GM23338 (cell line): ENCODE measurements around the gene FIGNL1. TPM values are rescaled to one million over a fixed set of nuclear protein-coding genes. Genes with fewer than 3 reads are reported as not detected.

Source experiments
- ATAC-seq: fragments of 200-7000 bp; cut with Tn5 transposase; 3 replicates; pipeline ENCODE4 v1.9.1; 2020
- DNase-seq: peaks from one replicate; pipeline ENCODE4 v3.0.0-alpha.2; 2015; ENCODE audit warnings: low spot score
- H2AFZ ChIP-seq: fragments of 200-600 bp; sonication (generic); 2 replicates; pipeline ENCODE4 v1.8.0; 2016; ENCODE audit warnings: antibody characterized with exemption, mild to moderate bottlenecking, moderate library complexity
- H3F3A ChIP-seq: fragments of 200-600 bp; sonication (generic); replicated peaks from 2 replicates; pipeline ENCODE4 v1.8.0; 2017; ENCODE audit warnings: antibody characterized with exemption, mixed run types, low read depth
- H3K27ac ChIP-seq: fragments of 200-600 bp; sonication (generic); 2 replicates; pipeline ENCODE4 v1.6.1; 2016; ENCODE audit warnings: low read depth
- H3K27me3 ChIP-seq: fragments of 200-600 bp; sonication (generic); 2 replicates; pipeline ENCODE4 v1.8.0; 2016; ENCODE audit warnings: mild to moderate bottlenecking, mixed run types, moderate library complexity; ENCODE audit not compliant: insufficient read depth
- H3K36me3 ChIP-seq: fragments of 200-600 bp; sonication (generic); 2 replicates; pipeline ENCODE4 v1.8.0; 2016; ENCODE audit warnings: mild to moderate bottlenecking; ENCODE audit not compliant: insufficient read depth
- H3K4me1 ChIP-seq: fragments of 200-600 bp; sonication (generic); 2 replicates; pipeline ENCODE4 v1.8.0; 2016; ENCODE audit warnings: mild to moderate bottlenecking, moderate library complexity; ENCODE audit not compliant: insufficient read depth
- H3K4me2 ChIP-seq: fragments of 200-600 bp; sonication (generic); 2 replicates; pipeline ENCODE4 v1.7.1; 2017; ENCODE audit warnings: mixed run types
- H3K4me3 ChIP-seq: fragments of 200-600 bp; sonication (generic); 2 replicates; pipeline ENCODE4 v1.6.1; 2016; ENCODE audit warnings: mixed run types
- H3K79me2 ChIP-seq: fragments of 200-600 bp; sonication (generic); replicated peaks from 2 replicates; pipeline ENCODE4 v1.8.0; 2017; ENCODE audit warnings: mild to moderate bottlenecking; ENCODE audit not compliant: insufficient read depth
- H3K9me2 ChIP-seq: fragments of 200-600 bp; sonication (generic); 2 replicates; pipeline ENCODE4 v1.8.0; 2017; ENCODE audit not compliant: insufficient read depth
- H4K20me1 ChIP-seq: fragments of 200-600 bp; sonication (generic); replicated peaks from 2 replicates; pipeline ENCODE4 v1.8.0; 2017; ENCODE audit warnings: mild to moderate bottlenecking; ENCODE audit not compliant: insufficient read depth
- H3K27ac Mint-ChIP-seq: 2 replicates; pipeline ENCODE4 v1.8.0; 2020; ENCODE audit warnings: inconsistent platforms, mild to moderate bottlenecking, moderate library complexity, mixed read lengths
- H3K27me3 Mint-ChIP-seq: 3 replicates; pipeline ENCODE4 v1.8.0; 2022; ENCODE audit warnings: low read depth, mild to moderate bottlenecking, moderate library complexity, mixed read lengths, inconsistent platforms; ENCODE audit not compliant: insufficient read depth, poor library complexity
- H3K36me3 Mint-ChIP-seq: 3 replicates; pipeline ENCODE4 v1.8.0; 2021; ENCODE audit warnings: low read depth, mild to moderate bottlenecking, inconsistent platforms, moderate library complexity, mixed read lengths
- H3K4me1 Mint-ChIP-seq: 3 replicates; pipeline ENCODE4 v1.8.0; 2020; ENCODE audit warnings: mild to moderate bottlenecking, inconsistent platforms, mixed read lengths
- H3K4me3 Mint-ChIP-seq: 3 replicates; pipeline ENCODE4 v1.8.0; 2021; ENCODE audit warnings: moderate library complexity, mild to moderate bottlenecking, inconsistent platforms, mixed read lengths
- H3K9me3 Mint-ChIP-seq: 3 replicates; pipeline ENCODE4 v1.8.0; 2020; ENCODE audit warnings: moderate library complexity, mild to moderate bottlenecking, inconsistent platforms, mixed read lengths
- CREB1 ChIP-seq: fragments of 250-450 bp; sonication (Bioruptor Pico); IDR thresholded peaks from 2 replicates; pipeline ENCODE4 v1.5.0; 2020; ENCODE audit warnings: low read depth, mild to moderate bottlenecking, moderate library complexity
- ETS1 ChIP-seq: IDR thresholded peaks from 2 replicates; pipeline ENCODE4 v1.6.1; 2016; ENCODE audit warnings: antibody characterized with exemption
- EZH2 ChIP-seq: fragments of 200-600 bp; sonication (generic); IDR thresholded peaks from one replicate; pipeline ENCODE4 v1.8.0; 2017; ENCODE audit warnings: antibody characterized with exemption, mild to moderate bottlenecking, low read depth; ENCODE audit not compliant: unreplicated experiment
- EZH2phosphoT487 ChIP-seq: fragments of 200-600 bp; sonication (generic); IDR thresholded peaks from one replicate; pipeline ENCODE4 v1.8.1; 2018; ENCODE audit warnings: antibody characterized with exemption; ENCODE audit not compliant: unreplicated experiment
- JUNB ChIP-seq: IDR thresholded peaks from one replicate; pipeline ENCODE4 v1.6.1; 2016; ENCODE audit warnings: antibody characterized with exemption; ENCODE audit not compliant: unreplicated experiment
- NANOG ChIP-seq: IDR thresholded peaks from 2 replicates; pipeline ENCODE4 v1.6.1; 2016; ENCODE audit warnings: antibody characterized with exemption, borderline replicate concordance
- POLR2AphosphoS5 ChIP-seq: IDR thresholded peaks from 2 replicates; pipeline ENCODE4 v1.6.1; 2016; ENCODE audit warnings: antibody characterized with exemption, low read depth
- REST ChIP-seq: IDR thresholded peaks from one replicate; pipeline ENCODE4 v1.6.1; 2018; ENCODE audit warnings: antibody characterized with exemption; ENCODE audit not compliant: unreplicated experiment
- STAT1 ChIP-seq: IDR thresholded peaks from one replicate; pipeline ENCODE4 v1.6.1; 2016; ENCODE audit warnings: antibody characterized with exemption; ENCODE audit not compliant: unreplicated experiment
- ZNF114 ChIP-seq: fragments of 250-450 bp; sonication (Bioruptor Pico); IDR thresholded peaks from 2 replicates; pipeline ENCODE4 v1.5.0; 2020; ENCODE audit warnings: mild to moderate bottlenecking, moderate library complexity
- ZNF331 ChIP-seq: fragments of 250-450 bp; sonication (Bioruptor Pico); IDR thresholded peaks from 2 replicates; pipeline ENCODE4 v1.5.0; 2020; ENCODE audit warnings: low read depth, mild to moderate bottlenecking, moderate library complexity
- ZNF462 ChIP-seq: fragments of 250-450 bp; sonication (Bioruptor Pico); IDR thresholded peaks from 2 replicates; pipeline ENCODE4 v1.5.0; 2020; ENCODE audit warnings: mild to moderate bottlenecking, moderate library complexity
- polyA plus RNA-seq: library from polyadenylated mRNA; unstranded; fragments of >200 nt; fragmentation: Nextera tagmentation; extraction: Ambion mirVana; gene quantifications from 2 replicates; pipeline ENCODE4 v1.2.1, GENCODE V29; 2016
- total RNA-seq: library from RNA; depleted of rRNA; stranded (reverse); fragments of >200 nt; shearing (Covaris generic); gene quantifications from 2 replicates; pipeline ENCODE4 v1.2.3, GENCODE V29; 2014

The FIGNL1 gene
- total and polyA plus RNA-seq, 2 experiments from 2014 or later, result 6.6 to 24.9 TPM

DNA sequence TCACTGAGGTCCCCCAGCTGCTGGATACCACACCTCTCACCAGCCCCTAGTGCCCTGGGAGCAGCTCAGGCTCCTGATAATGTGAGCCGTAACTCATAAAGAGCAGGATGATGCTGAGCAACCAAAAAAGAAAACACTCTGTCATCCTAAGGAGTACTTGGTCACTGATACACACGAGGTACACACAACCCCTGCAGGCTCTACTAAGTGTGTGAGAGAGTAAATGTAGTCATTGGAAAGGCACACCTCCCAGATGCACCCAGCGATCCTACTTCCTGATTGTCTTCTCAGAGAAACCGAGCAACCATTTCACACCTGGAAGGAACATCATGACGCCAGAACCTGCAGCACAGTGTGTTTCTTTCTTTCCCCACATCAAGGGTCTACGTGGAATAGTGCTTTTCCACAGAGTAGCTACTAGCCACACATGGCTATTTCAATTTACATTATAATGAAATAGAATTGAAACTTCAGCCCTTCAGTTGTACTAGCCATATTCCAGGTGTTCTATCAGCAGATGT lies 34.2 kb downstream of the FIGNL1 start:
- Histone ChIP-seq H2AFZ (no peak overlapping the region; the same call in 1 of the 2 replicates), H3K4me3 (no peak overlapping the region), H3F3A (no peaks in the 10 kb centered on the region), H3K36me3 (no peaks in the 10 kb centered on the region), H3K79me2 (no peaks in the 10 kb centered on the region), H3K27ac (no peak overlapping the region), H3K9me2 (no peaks in the 10 kb centered on the region), H3K4me1 (peaks cover 17% of the 10 kb centered on the region), H3K4me2 (no peak overlapping the region), H4K20me1 (no peaks in the 10 kb centered on the region), H3K27me3 (no peaks in the 10 kb centered on the region)
- Mint-ChIP-seq H3K27me3 (peaks cover 7% of the 10 kb centered on the region), H3K36me3 (no peaks in the 10 kb centered on the region), H3K27ac (no peak overlapping the region; the same call in 1 of the 2 replicates), H3K4me1 (peaks cover 28% of the 10 kb centered on the region), H3K4me3 (no peak overlapping the region), H3K9me3 (no peaks in the 10 kb centered on the region)
- TF ChIP-seq CREB1, result no peak
- TF ChIP-seq JUNB, result no peak
- no peak for TF ChIP-seq ZNF462 (CRISPR knock-in tag)
- no peak for TF ChIP-seq ZNF114 (CRISPR knock-in tag)
- no peak for TF ChIP-seq REST
- TF ChIP-seq ETS1, result no peak
- no peak for TF ChIP-seq NANOG
- TF ChIP-seq POLR2AphosphoS5, result no peak
- no peak for TF ChIP-seq STAT1
- no peak for TF ChIP-seq EZH2
- TF ChIP-seq EZH2phosphoT487, result no peak
- no peak for TF ChIP-seq ZNF331 (CRISPR knock-in tag)
- ATAC-seq, result no peak
- DNase-seq, result no peak
